DMS114 treated with DMSO at 0.1 percent for 48 hours (cell line): ENCODE data around the gene RWDD4.

Source experiments
- DNase-seq: peaks from one replicate; lab custom pipeline; 2025; ENCODE audit not compliant: unreplicated experiment; lab: John Stamatoyannopoulos, UW

The RWDD4 gene

GRCh38 chr4:183659029-183659871, at the start of gene RWDD4, which contains the start of gene TRAPPC11:
TSS of gene RWDD4 (minus strand) at chr4:183659185. CDS start at chr4:183658952, 233 bp downstream.
TSS of gene TRAPPC11 (plus strand) at chr4:183659293. CDS start at chr4:183663868, 4,575 bp downstream.
- DNase-seq: peak; percentile 96

DNA sequence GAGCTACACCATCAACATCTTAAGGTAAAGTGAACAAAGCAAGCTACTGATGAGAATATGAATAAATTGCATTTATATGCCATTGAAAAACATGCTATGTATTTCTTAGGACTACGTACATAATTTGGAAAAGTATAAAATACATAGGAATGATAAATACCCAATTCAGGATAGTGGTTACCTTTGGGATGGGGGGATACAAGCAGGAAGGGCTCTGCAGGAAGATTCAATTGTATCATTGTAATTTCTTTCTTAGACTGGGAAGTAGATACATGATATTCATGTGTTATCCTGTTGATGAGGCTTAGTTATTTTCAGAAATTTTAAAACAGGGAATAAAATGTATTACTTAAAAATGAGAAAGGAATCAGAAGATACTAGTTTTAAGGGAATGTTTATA, 43.5 kb upstream of the RWDD4 start:
- no peak for DNase-seq

DNA sequence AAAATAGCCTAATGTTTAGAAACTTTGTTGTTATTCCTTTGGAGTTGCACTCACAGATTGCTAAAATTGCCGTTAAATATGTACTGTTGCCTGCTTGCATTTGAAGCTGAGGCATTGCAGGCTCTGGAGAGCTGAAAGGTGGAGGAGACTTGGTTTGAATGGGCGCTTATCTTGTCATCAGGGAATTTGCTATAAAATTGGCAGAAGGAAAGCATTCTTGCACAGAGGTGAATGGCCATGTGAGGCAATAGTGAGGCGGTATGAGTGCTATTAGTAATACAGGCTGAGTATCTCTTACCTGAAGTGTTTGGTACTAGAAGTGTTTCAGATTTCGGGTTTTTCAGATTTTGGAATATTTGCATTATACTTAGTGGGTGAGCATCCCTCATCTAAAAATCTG, 41.4 kb upstream of the RWDD4 start:
- no peak for DNase-seq

DNA sequence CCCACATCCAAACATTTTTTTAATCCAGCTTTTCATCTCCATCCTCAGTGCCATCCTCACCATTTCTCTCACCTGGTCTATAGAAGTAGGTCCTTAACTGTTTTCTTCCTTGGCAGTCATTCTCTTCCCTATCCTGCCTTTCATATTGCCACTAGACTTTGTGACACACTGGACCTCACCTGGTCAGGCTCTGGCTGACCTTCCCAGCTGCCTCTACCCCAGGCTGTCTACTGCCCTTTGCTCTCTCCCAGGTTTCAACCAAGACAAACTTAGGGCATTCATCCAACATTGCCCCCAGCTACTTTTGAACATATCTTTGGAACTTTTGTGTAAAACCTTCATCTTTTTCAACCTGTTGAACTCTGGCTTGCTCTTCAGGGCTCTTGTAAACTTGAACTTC, 39.9 kb upstream of the RWDD4 start:
- no peak for DNase-seq

- DNase-seq: no peak
Observed at GRCh38 chr4:183691897-183692296, 32.9 kb upstream of the RWDD4 start.

GRCh38 chr4:183691006-183691405, 32.0 kb upstream of the RWDD4 start:
- DNase-seq: no peak

- no peak for DNase-seq
Observed at GRCh38 chr4:183688216-183688615, 29.2 kb upstream of the RWDD4 start.

DNA sequence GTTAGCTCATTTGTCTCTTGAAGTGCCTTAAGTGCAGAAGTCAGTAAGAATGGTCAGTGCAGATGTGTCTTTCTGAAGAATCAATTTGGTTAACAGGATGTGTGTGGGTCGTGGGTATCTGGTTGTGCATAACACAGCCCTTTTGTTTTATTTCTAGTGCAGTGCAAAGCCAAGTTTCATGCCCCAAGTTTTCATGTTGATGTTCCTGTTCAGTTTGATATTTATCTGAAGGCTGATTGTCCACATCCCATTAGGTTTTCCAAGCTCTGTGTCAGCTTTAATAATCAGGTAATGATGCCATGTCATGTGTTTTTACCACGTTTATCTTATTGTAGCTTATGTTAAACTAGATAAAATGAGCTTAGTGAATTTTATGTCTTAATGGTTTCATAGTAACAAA, 27.5 kb upstream of the RWDD4 start:
- DNase-seq: no peak

- no peak for DNase-seq
Observed at GRCh38 chr4:183681119-183681518, 22.1 kb upstream of the RWDD4 start.

DNA sequence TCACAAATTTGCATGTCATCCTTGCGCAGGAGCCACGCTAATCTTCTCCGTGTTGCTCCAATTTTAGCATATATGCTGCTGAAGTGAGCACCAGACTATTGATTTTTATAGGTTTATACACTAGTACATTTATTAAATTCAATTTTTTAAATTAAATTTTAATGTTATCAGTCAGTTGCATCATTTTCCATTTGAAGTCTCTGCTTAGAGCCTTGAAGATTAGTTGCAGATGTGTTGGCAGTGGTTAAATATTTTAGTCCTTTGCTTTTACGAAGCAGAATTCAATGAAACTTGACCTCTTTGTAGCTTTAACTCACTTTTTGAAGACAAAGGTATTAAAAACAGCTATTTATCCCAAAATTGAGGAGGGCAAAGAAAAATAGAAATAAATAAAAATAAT, 16.6 kb upstream of the RWDD4 start:
- DNase-seq: no peak

- DNase-seq: no peak
Observed at GRCh38 chr4:183674153-183674552, 15.2 kb upstream of the RWDD4 start.

DNA sequence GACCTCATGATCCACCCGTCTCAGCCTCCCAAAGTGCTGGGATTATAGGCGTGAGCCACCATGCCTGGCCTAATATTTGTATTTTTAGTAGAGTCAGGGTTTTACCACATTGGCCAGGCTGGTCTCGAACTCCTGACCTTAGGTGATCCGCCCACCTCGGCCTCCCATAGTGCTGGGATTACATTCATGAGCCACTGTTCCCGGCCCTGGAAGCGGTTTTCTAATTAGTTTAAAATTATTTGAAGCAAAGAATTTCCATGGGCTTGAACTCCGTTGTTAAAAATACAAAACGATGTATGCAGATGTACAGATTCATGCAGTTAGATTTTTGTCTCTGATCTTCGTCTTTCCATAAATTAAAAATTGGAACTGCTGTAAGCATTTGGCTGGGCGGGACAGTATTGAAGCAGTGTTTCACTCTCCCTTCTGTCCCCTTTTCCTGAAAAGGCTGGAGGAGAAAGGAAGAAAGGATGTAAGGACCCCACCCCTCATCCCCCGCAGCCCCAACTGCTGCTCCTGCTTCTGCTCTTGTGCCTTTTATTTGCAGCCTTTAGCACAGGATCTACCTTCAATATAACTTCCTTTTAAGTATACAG, 12.1 kb upstream of the RWDD4 start:
- no peak for DNase-seq

DNA sequence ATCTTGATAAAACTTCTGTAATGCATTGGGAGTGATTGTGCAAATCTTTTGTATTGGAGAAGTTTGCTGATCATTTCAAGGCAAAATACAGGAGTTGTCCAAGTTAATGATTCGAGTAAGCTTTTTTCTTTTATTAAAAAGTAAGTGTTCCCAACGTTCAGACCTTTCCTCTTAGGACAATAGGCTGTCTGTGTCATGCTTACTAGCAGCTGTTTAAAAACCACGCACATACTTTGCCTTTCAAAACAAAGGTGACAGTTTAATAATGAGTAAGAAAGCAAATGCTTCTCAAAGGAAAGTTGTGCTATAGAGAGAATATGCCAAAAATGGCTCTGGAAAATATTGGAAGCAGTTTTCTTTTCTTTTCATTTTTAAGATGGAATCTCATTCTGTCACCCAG, 11.3 kb upstream of the RWDD4 start:
- no peak for DNase-seq

GRCh38 chr4:183666088-183666487, 7.1 kb upstream of the RWDD4 start:
- no peak for DNase-seq

DNA sequence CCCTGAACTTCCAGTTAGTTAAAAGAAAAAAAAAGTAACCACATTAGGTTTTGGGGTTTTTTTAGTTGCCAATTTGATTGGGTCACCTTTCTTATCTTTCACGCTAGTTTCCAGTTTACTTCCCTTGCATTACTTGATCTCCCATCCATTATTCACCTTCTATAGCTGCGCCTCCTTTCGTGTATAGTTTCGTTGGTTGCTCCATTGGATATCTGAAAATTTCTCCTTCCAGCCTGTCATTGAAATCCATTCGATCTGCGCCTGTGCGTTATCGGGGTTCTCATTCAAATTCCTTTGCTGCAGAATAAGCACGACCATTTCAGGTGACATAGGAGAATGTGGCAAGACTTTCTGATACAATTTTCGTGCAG, 872 bp upstream of the RWDD4 start:
- DNase-seq: no peak

- DNase-seq: no peak
Observed at GRCh38 chr4:183658362-183659028, 490 bp downstream of the RWDD4 start.

- DNase-seq: no peak
Observed at GRCh38 chr4:183657564-183657963, 1.4 kb downstream of the RWDD4 start.

DNA sequence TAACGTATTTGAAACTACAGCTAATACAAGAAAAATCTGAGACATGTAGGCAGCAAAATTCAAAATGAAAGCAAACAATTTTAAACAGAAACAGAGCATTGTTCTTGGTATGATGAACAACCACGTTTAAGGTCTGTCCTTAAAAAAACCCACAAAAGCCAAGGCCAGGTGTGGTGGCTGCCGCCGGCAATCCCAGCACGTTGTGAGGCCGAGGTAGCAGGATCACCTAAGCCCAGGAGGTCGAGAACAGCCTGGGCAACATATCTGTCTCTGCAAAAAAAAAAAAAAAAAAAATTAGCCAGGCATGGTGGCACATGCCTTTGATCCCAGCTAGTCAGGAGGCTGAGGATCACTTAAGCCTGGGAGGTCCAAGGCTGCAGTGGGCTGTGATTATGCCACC, 13.7 kb downstream of the RWDD4 start:
- DNase-seq: no peak

- no peak for DNase-seq
Observed at GRCh38 chr4:183639291-183639690, 19.7 kb downstream of the RWDD4 start.

DNA sequence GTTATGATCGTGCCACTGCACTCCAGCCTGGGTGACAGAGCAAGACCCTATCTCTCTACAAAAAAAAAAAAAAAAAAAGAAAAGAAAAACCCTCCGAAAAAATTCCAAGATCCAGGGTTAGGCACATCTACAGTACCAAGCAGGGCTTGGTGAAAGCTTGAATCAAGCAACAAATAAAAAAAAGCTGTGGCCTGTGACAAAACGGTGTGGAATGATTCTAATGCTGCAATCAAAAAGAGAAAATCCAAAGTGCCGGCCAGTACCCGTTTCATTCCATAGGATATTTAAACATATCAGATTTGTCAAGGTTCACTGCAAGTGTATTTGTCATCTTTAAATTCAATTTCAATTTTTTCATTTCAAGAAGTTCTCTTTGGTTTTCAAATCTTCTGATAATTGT, 20.5 kb downstream of the RWDD4 start:
- no peak for DNase-seq

- DNase-seq: no peak
Observed at GRCh38 chr4:183637461-183637860, 21.5 kb downstream of the RWDD4 start.

- DNase-seq: no peak
Observed at GRCh38 chr4:183636923-183637322, 22.1 kb downstream of the RWDD4 start.
